ENCODE data around the gene MYG1.

DNA sequence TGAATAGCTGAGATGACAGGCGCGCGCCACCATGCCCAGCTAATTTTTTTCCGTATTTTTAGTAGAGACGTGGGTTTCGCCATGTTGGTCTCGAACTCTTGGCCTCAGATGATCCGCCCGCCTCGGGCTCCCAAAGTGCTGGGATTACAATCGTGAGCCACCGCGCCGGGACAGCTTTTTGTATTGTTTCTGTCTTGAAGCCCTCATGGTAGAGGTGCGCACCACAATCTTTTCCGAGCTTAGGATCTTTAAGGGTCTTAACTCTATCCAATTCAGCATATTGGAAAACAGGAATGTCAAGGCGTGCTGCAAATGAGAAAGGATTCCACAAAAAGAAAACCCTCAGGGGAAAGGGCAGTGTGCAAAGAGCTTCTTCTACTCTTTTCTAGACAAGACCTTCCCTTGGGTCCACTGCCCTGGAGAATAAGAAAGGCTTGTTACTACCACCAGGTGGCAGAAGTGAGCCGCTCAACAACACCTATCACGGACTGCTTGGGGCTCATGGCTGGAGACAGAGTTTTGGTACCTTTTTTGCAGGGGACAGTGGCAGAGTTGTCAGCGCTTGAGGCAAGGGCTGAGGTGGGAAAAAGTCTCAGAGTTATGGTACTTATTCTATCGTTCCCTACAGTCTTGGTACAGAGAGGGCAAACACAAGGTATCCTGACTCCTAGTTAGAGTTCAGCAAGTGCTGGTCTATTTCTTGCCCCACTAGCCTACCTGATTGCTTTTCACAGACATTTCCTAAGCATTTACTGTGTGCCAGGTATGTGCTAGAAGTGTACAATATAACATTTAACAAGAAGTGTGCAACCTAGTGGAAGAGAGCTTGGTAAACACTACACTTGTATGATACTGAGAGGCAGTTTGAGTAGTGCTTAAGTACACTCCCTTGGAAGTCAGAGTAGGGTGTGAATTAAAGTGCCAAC is 53.1 kb downstream of the MYG1 start:
- TF ChIP-seq, protein P1, sequence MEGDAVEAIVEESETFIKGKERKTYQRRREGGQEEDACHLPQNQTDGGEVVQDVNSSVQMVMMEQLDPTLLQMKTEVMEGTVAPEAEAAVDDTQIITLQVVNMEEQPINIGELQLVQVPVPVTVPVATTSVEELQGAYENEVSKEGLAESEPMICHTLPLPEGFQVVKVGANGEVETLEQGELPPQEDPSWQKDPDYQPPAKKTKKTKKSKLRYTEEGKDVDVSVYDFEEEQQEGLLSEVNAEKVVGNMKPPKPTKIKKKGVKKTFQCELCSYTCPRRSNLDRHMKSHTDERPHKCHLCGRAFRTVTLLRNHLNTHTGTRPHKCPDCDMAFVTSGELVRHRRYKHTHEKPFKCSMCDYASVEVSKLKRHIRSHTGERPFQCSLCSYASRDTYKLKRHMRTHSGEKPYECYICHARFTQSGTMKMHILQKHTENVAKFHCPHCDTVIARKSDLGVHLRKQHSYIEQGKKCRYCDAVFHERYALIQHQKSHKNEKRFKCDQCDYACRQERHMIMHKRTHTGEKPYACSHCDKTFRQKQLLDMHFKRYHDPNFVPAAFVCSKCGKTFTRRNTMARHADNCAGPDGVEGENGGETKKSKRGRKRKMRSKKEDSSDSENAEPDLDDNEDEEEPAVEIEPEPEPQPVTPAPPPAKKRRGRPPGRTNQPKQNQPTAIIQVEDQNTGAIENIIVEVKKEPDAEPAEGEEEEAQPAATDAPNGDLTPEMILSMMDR (conservative IDR thresholded peaks at IDR 0.05; ENCODE audit: low read length) = peak; percentile 93
- no peak for TF ChIP-seq EZH2phosphoT487 (IDR thresholded peaks at IDR 0.05; ENCODE audit: borderline replicate concordance, low read depth, low read length)

Measured in OCI-LY7 (cell line).